G401 (cell line): ENCODE results near the gene CYP2C8. TPM values are rescaled to one million over a fixed set of nuclear protein-coding genes. Genes with fewer than 3 reads are reported as not detected.
"Not testable (repeated sequence)": the region's sequence is repeated elsewhere in the genome, so short reads cannot be mapped to it uniquely, and the experiment has no call there.

ENCODE experiments used
- DNase-seq: peaks from one replicate; pipeline ENCODE4 v3.0.0-alpha.2; 2015; ENCODE audit warnings: low spot score
- in situ Hi-C: cut with HindIII; loops from 2 replicates; pipeline ENCODE4 v1.10.0; 2016; ENCODE audit warnings: low sequenced_read_pairs, mixed read lengths
- total RNA-seq: library from RNA; depleted of rRNA; stranded (reverse); fragments of >200 nt; shearing (Covaris generic); gene quantifications from 2 replicates; pipeline ENCODE4 v1.2.3, GENCODE V29; 2014; rRNA removed

CYP2C8 gene
- not detected in 2 replicates for total RNA-seq

DNA sequence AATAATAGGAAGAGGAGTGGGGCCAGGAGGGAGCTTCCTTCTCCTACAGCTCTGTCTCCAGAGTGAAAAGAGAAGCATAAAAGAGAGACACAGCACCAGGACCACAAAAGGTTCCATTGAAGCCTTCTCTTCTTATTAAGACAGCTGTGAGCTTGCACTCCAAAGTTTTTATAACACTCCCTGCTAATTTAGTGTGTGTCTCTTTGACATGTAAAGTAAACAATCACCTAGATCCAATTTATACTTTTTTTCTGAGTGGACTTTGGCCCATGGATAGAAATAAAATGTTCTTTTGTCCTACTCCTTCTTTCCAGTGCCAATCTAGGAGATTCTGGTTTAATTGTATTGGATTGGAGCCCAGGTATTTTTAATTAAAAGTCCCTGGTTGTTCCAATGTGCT, at the start of gene CYP2C8:
Gene CYP2C8 (minus strand): TSS at position 212 of the 400 bp plus-strand sequence. CDS start 95 bp downstream, at position 117.
- DNase-seq: peak; percentile 11
- in situ Hi-C loops: no loop called here

DNA sequence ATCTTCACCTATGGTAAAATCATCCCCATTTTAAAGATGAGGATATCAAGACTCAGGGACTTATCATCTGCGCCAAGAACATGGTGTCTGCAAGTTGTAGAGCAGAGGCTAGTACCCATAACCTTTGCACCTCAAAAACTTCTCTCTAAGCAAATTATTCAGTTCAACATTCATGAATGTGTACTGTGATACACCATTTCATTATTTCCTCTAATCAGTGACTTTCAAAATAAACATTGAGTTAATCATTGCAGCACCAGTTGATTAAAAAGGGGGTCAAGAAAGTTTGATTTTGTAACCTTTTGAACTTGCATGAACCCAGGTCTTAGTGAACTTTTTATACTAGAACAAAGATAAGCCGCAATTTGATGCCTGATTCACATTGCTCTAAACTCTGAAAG, 47.6 kb upstream of the CYP2C8 start:
- in situ Hi-C loops: no loop called here
- DNase-seq: no peak

DNA sequence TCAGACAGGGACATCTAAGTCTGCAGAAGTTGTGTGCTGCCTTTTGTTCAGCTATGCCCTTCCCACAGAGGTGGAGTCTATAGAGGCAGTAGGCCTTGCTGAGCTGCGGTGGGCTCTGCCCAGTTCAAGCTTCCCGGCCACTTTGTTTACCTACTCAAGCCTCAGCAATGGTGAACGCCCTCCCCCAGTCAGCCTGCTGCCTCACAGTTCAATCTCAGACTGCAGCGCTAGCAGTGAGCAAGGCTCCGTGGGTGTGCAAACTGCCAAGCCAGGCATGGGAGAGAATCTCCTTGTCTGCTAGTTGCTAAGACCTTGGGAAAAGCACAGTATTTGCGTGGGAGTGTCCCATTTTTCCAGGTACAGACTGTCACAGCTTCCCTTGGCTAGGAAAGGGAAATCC, 41.5 kb upstream of the CYP2C8 start:
- in situ Hi-C loops, DNase-seq: not testable (repeated sequence)

DNA sequence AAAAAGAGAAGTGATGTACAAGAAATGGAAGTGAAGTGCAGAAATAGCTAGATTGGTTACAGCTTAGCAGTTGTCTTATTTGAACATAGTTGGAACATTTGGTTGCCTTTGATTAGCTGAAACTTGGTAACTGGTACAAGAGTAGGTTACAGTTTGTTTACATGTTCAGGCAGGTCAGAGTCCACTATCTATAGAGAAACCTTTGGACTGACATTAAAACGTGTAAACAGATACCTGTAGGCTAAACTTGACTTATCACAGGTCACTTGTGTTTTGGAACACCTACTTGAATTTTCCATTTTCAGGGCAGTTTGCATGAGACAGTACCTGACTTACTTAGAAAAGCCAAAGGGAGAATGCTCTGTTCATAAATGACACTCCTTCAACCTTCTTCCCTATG, 28.5 kb upstream of the CYP2C8 start:
- DNase-seq: no peak
- in situ Hi-C loops: no loop called here

DNA sequence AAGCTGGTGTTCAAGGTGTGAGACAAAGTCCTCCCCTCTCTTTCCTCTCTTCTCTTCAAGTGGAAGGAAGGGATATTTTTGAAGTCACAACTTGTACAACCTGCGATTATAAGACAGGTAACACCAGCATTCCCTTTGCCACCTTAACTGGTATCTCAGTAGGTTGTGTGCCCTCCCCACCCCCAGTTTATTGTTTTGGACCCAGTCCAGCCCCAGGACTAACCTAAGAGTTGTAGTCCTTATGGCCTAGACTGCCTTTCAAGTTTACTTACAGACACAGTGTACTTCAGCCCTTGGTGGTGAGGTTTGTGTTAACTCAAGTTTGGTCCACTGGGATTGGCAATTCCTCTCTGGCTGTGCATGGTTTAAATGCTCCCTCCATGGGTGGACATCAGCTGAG, 26.8 kb upstream of the CYP2C8 start:
- no peak for DNase-seq

DNA sequence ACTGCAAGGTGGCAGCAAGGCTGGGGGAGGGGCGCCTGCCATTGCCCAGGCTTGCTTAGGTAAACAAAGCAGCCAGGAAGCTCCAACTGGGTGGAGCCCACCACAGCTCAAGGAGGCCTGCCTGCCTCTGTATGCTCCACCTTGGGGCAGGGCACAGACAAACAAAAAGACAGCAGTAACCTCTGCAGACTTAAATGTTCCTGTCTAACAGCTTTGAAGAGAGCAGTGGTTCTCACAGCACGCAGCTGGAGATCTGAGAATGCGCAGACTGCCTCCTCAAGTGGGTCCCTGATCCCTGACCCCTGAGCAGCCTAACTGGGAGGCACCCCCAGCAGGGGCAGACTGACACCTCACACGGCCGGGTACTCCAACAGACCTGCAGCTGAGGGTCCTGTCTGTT, 10.3 kb upstream of the CYP2C8 start:
- DNase-seq, in situ Hi-C loops: not testable (repeated sequence)

More for the DNA sequence above, 26.8 kb upstream of the CYP2C8 start:
- in situ Hi-C loops: no loop called here

DNA sequence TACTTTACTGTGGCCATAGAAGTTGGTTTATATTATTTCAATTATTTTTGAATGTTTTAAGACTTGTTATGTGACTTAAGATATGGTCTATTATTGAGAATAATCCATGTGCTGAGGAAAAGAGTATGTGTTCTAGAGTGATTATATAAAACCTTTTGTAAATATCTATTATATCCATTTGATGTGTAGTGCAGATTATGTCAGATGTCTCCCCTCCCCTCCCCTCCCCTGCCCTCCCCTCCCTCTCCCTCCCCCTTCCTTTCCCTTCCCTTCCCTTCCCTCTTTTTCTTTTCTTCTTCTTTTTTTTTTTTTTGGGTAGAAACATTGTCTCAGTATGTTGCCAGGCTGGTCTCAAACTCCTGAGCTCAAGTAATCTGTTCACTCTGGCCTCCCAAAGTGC, 8.3 kb upstream of the CYP2C8 start:
- DNase-seq: no peak
- in situ Hi-C loops: no loop called here

DNA sequence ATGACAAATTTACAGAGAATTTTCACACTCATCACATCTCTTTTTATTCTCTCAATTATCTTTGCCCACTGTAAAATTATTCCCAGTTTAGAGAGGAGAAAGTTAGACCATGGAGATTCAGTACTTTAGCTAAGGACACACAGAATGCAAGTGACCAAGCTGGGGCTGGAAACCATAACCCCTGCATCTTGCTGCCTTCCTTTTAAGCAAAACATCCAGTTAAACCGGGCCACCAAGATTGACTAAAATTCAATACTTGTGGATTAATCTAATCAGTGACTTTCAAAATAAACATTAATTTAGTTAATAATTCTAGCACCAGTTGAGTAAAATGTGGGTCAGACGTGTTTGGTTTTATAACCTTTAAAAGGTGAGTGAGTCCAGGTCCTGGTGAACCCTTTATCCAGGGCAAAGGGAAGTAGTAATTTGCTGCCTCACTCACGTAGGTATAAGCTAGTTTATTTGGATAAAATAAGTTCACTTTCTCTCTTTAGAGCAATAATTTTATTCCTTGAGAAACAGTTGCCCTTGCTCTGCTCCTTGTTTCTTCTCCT, 1.9 kb upstream of the CYP2C8 start:
- in situ Hi-C loops: no loop called here
- no peak for DNase-seq

DNA sequence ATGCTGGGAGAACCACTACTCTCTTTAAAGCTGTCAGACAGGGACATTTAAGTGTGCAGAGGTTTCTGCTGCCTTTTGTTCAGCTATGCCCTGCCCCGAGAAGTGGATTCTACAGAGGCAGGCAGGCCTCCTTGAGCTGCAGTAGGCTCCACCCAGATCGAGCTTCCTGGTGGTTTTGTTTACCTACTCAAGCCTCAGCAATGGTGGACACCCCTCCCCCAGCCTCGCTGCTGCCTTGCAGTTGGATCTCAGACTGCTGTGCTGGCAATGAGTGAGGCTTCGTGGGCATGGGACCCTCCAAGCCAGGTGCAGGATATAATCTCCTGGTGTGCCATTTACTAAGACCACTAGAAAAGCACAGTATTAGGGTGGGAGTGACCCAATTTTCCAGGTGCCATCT, 5.2 kb downstream of the CYP2C8 start:
- in situ Hi-C loops, DNase-seq: not testable (repeated sequence)

DNA sequence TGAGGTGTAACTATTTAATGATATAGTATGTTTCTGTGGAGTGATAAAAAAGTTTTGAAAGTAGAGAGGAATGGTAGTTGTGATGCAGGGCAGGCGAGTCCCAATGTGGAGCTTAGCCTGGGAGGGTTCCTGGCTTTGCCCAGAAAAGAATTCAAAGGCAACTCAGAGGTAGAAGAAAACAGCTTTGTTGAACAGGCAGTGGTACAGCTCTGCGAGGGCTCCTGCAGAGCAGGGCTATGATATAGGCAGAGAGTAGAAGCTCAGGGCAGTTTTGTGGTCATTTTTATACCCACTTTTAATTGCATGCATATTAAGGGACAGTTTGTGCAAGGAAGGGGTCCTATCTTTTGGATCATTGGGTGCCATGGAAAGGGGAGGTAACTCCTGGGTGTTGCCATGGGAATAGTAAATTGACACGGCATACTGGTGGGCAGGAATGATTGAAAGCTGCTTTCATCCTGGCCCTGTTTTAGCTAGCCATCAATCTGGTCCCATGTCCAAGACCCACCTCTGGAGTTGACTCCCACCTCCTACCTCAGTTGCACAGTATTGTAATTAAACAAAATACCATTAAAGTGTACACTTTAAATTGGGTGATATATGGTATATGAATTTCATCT, 12.4 kb downstream of the CYP2C8 start:
- DNase-seq: no peak
- in situ Hi-C loops: no loop called here

DNA sequence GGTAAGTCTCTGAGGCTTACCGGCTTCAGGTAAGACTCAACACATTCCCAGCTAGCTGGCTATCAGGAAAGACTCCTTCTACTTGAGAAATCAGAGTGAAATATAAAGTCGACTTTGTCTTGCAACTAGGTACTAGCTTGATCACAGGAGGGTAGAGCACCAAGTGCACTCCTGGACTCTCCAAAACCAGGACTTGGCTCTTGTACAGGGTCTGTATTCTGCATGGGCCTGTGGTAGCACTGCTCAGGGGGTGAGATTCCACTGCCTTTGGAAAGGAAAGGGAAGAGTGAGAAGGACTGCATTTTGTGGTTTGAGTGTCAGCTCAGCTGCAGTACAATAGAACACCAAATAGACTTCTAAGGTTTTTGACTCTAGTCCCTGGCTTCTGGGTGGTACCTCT, 19.4 kb downstream of the CYP2C8 start:
- DNase-seq: no peak
- in situ Hi-C loops: no loop called here

DNA sequence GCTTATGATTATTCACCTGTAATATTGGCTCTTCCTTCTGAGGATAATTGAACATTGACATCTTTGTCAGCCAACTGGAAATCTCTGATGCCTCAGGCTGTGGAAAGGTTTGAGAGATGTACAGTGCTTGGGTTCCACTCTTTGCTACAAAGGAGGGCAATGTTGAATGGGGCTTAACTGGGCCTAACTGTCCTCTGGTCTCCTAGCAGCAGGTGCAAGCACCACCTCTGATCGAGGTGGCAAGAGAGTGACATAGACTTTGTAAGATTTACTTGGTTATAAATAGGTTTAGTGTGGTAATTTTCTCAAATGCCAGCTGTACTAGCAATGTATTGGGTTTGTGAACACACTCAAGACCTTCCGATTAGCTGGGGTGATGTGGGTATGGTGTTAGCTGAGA, 21.1 kb downstream of the CYP2C8 start:
- DNase-seq: no peak
- in situ Hi-C loops: no loop called here

DNA sequence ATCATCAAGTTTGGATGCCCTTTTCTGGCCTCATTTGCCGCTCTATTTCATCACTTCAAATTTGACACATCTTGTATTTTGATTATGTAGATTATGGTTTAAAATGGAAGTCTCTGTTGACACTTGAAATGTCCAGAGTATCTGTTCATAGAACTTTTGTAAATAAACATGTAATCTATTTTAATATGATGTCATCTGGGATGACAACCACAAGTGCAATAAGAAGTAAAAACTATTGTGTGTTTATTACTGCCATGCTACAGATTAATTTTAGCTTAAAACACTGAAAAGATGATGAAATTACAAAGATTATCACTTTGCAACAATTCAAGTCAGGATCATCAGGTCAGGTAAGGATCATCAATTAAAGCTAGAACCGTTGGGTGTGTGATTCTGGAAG, 30.0 kb downstream of the CYP2C8 start:
- in situ Hi-C loops: no loop called here

DNA sequence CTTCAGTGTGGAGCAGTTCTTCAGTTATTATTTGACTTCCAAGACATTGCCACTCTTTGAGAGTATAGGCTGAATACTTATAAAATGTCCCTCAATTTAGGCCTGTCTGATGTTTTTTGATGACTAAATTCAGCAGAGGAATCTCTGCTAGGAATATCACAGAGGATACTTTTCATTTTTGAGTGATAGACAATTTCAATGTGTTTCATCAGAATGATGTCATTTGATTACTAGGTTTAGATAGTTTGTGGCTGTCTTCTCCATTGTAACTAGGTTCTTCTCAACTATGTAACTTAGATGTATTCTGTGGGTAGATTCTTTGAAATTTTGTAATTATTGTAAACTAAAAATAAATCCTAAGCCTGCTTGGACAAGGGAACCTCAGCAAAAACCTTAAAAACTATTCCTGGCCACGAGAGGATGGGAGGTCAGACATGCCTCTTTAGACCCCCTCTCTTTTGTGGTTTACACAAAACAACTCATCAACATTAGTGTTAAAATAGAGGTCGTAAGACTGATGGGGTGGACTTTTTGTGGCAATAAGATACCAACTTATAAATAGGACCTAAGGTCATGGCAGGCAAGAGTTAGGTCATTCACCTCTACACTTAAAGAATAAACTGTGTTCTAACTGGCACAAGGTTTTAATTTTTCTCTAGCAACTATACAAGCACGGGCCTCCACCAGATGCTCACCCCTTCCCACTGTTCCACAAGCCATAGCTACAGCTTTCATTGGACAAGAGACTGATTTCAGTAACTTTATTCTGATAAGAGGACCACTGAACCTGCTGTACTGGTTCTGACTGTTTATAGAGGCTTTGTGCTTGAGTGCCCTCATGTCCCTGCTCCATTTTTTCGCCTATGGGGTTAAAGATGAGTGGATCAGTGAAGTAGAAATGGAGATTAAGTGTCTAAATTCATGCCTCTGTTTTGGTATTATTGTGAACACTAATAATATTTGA, 33.7 kb downstream of the CYP2C8 start:
- in situ Hi-C loops: no loop called here
- DNase-seq: no peak

More for the DNA sequence above, 30.0 kb downstream of the CYP2C8 start:
- no peak for DNase-seq

DNA sequence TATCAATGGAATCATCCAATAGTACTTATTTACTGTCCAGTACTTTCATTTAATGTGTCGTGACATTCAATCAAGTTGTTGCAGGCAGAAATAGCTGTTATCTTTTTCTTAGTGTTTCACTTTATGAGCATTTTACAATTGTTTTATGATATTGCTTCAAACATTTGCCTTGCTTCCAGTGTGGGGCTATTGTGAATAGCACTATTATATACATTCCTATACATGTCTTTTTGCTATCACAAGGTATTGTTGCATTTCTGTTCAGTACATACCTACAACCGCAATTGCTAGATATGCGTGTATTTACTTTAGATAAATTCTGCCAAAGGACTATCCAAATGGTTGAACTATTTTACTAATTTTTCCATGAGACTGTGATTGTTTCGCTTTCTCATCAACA, 34.9 kb downstream of the CYP2C8 start:
- no peak for DNase-seq
- in situ Hi-C loops: no loop called here

DNA sequence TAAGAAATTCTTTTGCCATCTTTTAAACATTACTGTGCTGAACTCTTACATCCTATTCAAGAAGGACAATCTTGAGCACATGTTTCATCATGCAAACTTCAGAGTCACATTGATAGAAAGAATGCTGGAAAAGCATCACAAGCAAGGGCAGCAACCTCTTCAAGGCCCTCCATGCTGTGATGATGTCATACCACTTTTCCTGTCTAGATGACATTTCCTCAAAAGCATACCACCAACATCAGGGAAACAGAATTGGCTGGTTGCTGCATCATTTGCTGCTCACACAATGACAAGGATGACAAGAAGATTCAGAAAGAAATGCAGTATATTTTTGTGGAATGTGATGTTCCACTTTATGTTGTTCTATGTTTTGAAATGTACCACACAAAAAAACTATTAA, 37.6 kb downstream of the CYP2C8 start:
- no peak for DNase-seq
- in situ Hi-C loops: no loop called here

DNA sequence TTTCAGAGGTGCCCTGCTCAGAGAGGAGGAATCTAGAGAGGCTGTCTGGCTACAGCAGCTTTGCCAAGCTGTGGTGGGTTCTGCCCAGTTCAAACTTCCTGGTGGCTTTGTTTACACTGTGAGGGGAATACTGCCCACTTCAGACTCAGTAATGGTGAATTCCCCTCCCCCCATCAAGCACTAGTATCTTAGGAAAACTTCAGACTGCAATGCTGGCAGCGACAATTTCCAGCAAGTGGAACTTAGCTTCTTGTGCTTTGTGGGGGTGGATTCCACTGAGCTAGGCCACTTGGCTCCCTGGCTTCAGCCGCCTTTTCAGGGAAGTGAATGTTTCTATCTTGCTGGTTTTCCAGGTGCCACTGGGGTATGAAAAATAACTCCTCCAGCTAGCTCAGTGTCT, 42.8 kb downstream of the CYP2C8 start:
- in situ Hi-C loops: no loop called here
- no peak for DNase-seq

DNA sequence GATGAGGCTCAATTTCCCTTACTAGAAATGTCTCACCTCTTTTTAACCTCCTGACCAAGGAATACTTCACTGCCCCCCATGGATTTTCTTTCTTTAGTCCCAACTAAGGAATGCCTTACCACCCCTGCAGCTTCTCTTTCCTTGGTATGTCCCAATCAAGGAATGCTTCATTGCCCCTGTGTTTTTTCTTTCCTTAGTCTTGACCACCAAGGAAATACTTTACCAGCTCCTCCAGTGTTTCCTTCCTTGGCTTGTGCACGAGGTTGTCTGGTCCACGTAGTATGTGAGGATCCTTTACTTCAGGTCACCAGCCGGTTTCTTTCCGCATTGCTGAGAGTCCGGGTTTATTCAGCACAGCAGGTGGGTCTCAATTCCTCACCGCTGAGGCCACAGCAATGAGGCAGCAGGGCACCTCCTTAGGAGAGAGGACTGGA, 71.5 kb downstream of the CYP2C8 start:
- in situ Hi-C loops: no loop called here
- no peak for DNase-seq

DNA sequence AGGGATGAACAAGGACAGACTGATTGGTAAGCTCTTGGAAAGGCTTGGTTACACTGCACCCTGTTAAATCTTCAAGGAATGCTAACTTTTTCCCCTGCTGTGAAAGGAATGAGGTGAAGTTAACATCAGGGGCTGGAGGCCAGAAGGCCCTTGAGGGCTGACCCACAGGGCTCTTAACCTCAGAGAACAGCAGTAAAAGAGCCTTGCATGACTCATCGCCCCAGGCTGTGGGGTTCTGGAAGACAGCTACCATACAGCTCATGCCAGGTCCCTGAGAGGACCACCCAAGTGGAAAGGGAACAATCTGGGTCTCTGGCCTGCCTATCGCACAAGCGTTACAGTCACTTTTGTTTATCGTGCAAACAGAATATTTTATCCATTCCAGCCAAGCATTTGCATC, 76.5 kb downstream of the CYP2C8 start:
- DNase-seq: no peak
- in situ Hi-C loops: no loop called here

DNA sequence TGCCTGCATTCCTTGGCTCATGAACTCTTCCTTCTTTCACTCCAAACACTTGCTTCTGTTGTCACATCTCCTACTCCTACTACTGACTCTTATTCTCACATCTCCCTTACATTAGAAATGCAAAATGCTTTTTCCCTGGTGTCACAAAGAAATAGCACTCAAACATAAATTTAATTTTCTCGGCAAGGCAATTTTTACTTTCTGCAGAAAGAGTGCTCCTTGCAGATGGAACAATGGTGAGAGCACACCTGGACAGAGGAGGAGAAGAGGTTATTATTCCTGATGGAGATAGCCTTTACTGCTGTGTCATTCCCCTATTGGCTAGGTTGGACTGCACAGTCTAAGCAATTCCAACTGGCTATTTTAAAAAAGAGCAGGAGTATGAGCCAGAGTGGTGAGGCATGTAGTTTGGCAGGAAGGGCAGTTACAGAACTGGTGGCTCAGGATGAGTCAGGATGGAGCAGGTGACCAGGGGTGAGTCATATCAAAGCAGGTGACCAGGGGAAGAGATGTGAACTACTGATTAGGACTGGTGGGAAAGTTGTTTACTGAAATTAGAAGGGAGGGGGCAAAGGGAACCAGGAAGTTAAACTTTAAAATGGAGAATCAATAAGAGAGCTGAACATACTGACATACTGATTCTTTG, 77.9 kb downstream of the CYP2C8 start:
- no peak for DNase-seq
- in situ Hi-C loops: no loop called here
